LNCAP (cell line): ENCODE data around the gene BCL7A.

Experiments
- CTCF ChIP-seq: fragments of 450-650 bp; IDR thresholded peaks from 2 replicates; pipeline ENCODE4 v1.5.1; 2017; ENCODE audit warnings: mild to moderate bottlenecking

Gene BCL7A

DNA sequence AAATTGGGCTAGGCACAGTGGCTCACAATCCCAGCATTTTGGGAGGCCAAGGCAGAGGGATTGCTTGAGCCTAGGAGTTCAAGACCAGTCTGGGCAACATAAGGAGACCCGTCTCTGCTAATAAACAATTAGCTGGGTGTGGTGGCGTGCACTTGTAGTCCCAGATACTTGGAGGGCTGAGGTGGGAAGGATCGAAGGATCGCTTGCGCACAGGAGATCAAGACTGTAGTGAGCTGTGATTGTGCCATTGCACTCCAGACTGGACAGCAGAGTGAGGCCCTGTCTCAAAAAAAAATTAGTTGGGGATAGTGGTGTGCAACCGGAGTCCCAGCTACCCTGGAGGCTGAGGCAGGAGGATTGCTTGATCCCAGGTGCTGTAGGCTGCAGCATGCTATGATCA is 38.7 kb upstream of the BCL7A start:
- TF ChIP-seq CTCF = no peak

DNA sequence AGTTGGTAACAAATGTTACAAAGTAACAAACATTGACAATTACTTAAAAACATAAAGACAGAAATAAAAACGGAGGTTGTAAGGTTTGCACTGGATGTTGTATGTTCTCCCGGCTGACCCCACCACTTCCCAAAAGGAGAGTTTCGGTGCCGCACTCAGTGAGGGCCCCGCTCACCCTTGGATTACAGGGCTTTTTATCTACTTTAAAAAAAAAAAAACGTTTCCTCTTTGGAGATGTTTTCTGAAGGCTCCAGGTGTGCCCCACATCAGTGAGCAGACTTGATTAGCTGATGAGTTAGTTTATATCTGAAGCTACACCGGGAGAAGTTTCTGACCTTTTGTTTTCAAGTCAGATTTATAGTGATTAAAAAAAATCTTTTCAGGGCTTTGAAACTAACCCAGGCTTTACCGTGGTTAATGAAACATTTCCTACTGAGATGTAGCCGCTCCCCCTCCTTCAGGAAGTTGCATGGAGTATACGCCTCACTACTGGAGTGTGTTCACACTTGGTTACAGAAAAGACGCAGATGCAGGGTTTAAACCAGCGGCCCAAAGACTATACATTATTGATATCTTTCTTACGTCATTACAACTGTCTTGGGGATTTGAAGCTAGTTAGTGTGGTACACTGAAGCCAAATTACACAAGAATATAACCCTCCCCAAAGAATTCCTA is 38.0 kb upstream of the BCL7A start:
- no peak for TF ChIP-seq CTCF

DNA sequence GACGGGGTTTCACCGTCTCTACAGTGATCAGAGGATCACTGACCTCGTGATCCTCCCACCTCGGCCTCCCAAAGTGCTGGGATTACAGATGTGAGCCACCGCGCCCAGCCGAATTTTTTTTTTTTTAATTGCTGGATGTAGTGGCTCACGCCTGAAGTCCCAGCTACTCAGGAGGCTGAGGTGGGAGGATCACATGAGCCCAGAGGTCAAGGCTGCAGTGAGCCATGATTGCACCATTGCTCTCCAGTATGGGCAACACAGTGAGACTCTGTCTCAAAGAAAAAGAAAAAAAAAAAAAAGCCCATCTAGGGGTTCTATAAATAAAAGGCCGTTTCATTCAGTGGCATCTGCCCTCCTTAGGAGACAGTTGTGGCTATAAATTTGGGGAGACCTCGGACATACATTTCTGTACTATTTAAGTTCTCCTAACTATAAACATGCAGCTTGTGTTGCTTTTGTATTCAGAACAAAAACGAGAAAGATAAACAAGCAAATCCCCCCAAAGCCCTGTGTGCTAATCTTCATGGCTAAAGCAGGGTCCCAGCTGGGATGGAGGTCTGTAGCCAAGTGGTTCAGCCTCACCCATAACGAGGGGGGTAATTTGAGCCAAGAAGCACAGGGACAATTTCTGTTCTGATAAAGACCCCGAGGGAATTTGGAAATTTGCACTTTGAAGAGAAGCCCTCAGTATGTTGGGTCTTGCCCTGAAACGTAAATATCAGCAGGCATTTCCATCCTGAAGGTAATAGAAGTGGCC is 35.0 kb upstream of the BCL7A start:
- no peak for TF ChIP-seq CTCF

GRCh38 chr12:121989276-121990113 is 32.2 kb upstream of the BCL7A start:
- no peak for TF ChIP-seq CTCF

GRCh38 chr12:121990114-121990647 is 31.5 kb upstream of the BCL7A start:
- no peak for TF ChIP-seq CTCF

GRCh38 chr12:121990692-121991603 is 30.7 kb upstream of the BCL7A start:
- no peak for TF ChIP-seq CTCF
